Measurements from ENCODE around the gene RHBDL1. TPM values are rescaled to one million over a fixed set of nuclear protein-coding genes. Genes with fewer than 3 reads are reported as not detected.

RHBDL1 gene
- total and polyA plus RNA-seq, 2 donors (not counting 3 experiments of a cell fraction or from before 2014, with no cell fraction given), result 1.1 to 1.8 TPM

GRCh38 chr16:693364-693763, 17.9 kb downstream of the RHBDL1 start:
- H3K36me3 ChIP-seq (ENCODE audit: control insufficient read depth in 2 of 2, extremely low read depth in 1 of 2, insufficient read depth in 2 of 2, low read length in 2 of 2), result no peaks in the 10 kb centered on the region
- FAIRE-seq (no peak), DNase-seq (ENCODE audit: low read depth, low spot score) (no peak)
- dilution Hi-C loops (cut with MboI; ENCODE audit: extremely low pct_ligation_motif_present, low sequenced_read_pairs), result no loop called here
- no peaks in the 10 kb centered on the region for H4K20me1 ChIP-seq (replicated peaks; ENCODE audit: control insufficient read depth, extremely low read depth, insufficient read depth, low read length)
- no peaks in the 10 kb centered on the region for H3K9me1 ChIP-seq (replicated peaks; ENCODE audit: control insufficient read depth, extremely low read depth, insufficient read depth, low read length)
- H3K4me3 ChIP-seq (replicated peaks in 1 of 3; ENCODE audit: insufficient read depth in 1 of 3, low read depth in 1 of 3, low read length in 3 of 3), result no peak overlapping the region
- ChIA-PET CTCF (no interaction called here), POLR2A (no interaction called here)
- no peaks in the 10 kb centered on the region for H3K79me2 ChIP-seq (ENCODE audit: control insufficient read depth, insufficient read depth, low read length)
- H3K9ac ChIP-seq (replicated peaks; ENCODE audit: extremely low read depth, insufficient read depth, low read length), result no peak overlapping the region
- H2AFZ ChIP-seq (ENCODE audit: low read depth, low read length), result no peak overlapping the region
- peaks cover 32 to 34% of the 10 kb centered on the region in 2 experiments for H3K27me3 ChIP-seq (ENCODE audit: control insufficient read depth in 2 of 2, insufficient read depth in 2 of 2, low read length in 2 of 2)
- no TSS peak for BruUV-seq (replicated peaks)
- H3K9me3 ChIP-seq (replicated peaks; ENCODE audit: control insufficient read depth, insufficient read depth, low read length), result no peaks in the 10 kb centered on the region
- TF ChIP-seq JUN (IDR thresholded peaks at IDR 0.05; ENCODE audit: borderline replicate concordance, insufficient read depth, insufficient read length, low read depth) (no peak), CTCF (IDR thresholded peaks at IDR 0.05; ENCODE audit: extremely low read depth in 1 of 2, insufficient read depth in 1 of 2, low read depth in 1 of 2, low read length in 2 of 2) (no peak), GATA2 (IDR thresholded peaks at IDR 0.05; ENCODE audit: insufficient read depth, insufficient read length, low read depth, low read length) (no peak), MYC (IDR thresholded peaks at IDR 0.05; ENCODE audit: low read depth, low read length) (no peak), POLR2AphosphoS5 (IDR thresholded peaks at IDR 0.05; ENCODE audit: insufficient read depth, low read depth, low read length) (no peak), POLR2A (IDR thresholded peaks at IDR 0.05; ENCODE audit: low read depth, low read length) (no peak), EZH2 (IDR thresholded peaks at IDR 0.05; ENCODE audit: borderline replicate concordance, low read depth, low read length, severe bottlenecking) (no peak), FOS (IDR thresholded peaks at IDR 0.05; ENCODE audit: borderline replicate concordance, insufficient read depth, low read length) (no peak), MAX (IDR thresholded peaks at IDR 0.05; ENCODE audit: insufficient read depth, insufficient read length) (no peak)
- intact Hi-C loops (cut with micrococcal nuclease), result no loop called here
- H3K4me1 ChIP-seq (ENCODE audit: control insufficient read depth, extremely low read depth, insufficient read depth, low read length), result peaks cover 6% of the 10 kb centered on the region
- H3K27ac ChIP-seq (ENCODE audit: insufficient read depth, low read depth, low read length), result no peak overlapping the region
- no peak overlapping the region for H3K4me2 ChIP-seq (ENCODE audit: insufficient read depth, low read length)

Data from endothelial cell of umbilical vein (primary cell).